Spleen (tissue), 11 donors: ENCODE data around the gene SPTAN1. TPM values are rescaled to one million over a fixed set of nuclear protein-coding genes. Genes with fewer than 3 reads are reported as not detected.

ENCODE experiments used
- DNase-seq: peaks from one replicate; pipeline ENCODE4 v3.0.0-alpha.2; 2020
- H3K27ac ChIP-seq, 8 donors: fragments of 200-600 bp; sonication (generic) in 7 of 8; 1 replicate in 4 of 8; 2 replicates in 4 of 8; pipeline versions ENCODE4 v1.5.0 to v1.8.0; 2016 to 2021; ENCODE audit warnings: inconsistent platforms in 4 of 8, mild to moderate bottlenecking in 4 of 8, moderate library complexity in 1 of 8
- H3K27me3 ChIP-seq, 7 donors: fragments of 200-600 bp; sonication (generic) in 6 of 7; replicated peaks in 1 of 7; 1 replicate in 4 of 7; 2 replicates in 3 of 7; pipeline versions ENCODE4 v1.5.0 to v1.8.0; 2016 to 2021; ENCODE audit warnings: inconsistent platforms in 3 of 7, mild to moderate bottlenecking in 1 of 7
- H3K36me3 ChIP-seq, 6 donors: fragments of 200-600 bp; sonication (generic) in 5 of 6; 1 replicate in 4 of 6; 2 replicates in 2 of 6; pipeline versions ENCODE4 v1.5.0 to v1.8.0; 2016 to 2021; ENCODE audit warnings: inconsistent platforms in 2 of 6
- H3K4me1 ChIP-seq, 6 donors: fragments of 200-600 bp; sonication (generic) in 5 of 6; 1 replicate in 3 of 6; 2 replicates in 3 of 6; pipeline versions ENCODE4 v1.5.0 to v1.8.0; 2016 to 2021; ENCODE audit warnings: inconsistent platforms in 3 of 6
- H3K4me3 ChIP-seq, 8 donors: fragments of 200-600 bp; sonication (generic) in 7 of 8; 1 replicate in 4 of 8; 2 replicates in 4 of 8; pipeline versions ENCODE4 v1.5.0 to v1.8.0; 2016 to 2021; ENCODE audit warnings: inconsistent platforms in 4 of 8, mild to moderate bottlenecking in 4 of 8, moderate library complexity in 2 of 8
- H3K9me3 ChIP-seq, 8 donors: fragments of 200-600 bp; sonication (generic) in 7 of 8; 1 replicate in 4 of 8; 2 replicates in 4 of 8; pipeline versions ENCODE4 v1.5.0 to v1.8.0; 2016 to 2021; ENCODE audit warnings: inconsistent platforms in 4 of 8
- CTCF ChIP-seq, 11 experiments: fragments of 200-600 bp in 7 of 11; fragments of 450-650 bp in 4 of 11; sonication (generic) in 4 of 11; IDR thresholded peaks in 8 of 11; conservative IDR thresholded peaks in 3 of 11; 1 replicate in 7 of 11; 2 replicates in 4 of 11; pipeline versions ENCODE4 v1.4.0 to v1.8.0; 2016 to 2021; ENCODE audit warnings: antibody characterized with exemption in 11 of 11, inconsistent platforms in 4 of 11, mild to moderate bottlenecking in 1 of 11
- POLR2A ChIP-seq, 3 donors: fragments of 450-650 bp; IDR thresholded peaks; one replicate each; pipeline ENCODE4 v1.5.1; 2017; ENCODE audit warnings: antibody characterized with exemption in 3 of 3, mild to moderate bottlenecking in 1 of 3
- POLR2AphosphoS5 ChIP-seq, 3 donors: sonication (generic); formaldehyde crosslinking; IDR thresholded peaks; one replicate each; pipeline ENCODE4 v1.5.1; 2017; ENCODE audit warnings: antibody characterized with exemption in 3 of 3
- WGBS, 5 donors: extraction: QIAGEN DNeasy Blood & Tissue Kit in 3 of 5; methylation state at CpG; one replicate each; pipeline versions ENCODE4 v1.1.5 to v1.1.7; 2013 to 2018; 5-methylcytosine and 5-hydroxymethylcytosine counted together
- intact Hi-C: fragments of 100-400 bp; cut with DNase I; formaldehyde crosslinking; loops from one replicate; pipeline ENCODE4 v1.15.0; 2023; ENCODE audit warnings: low total_unique reads
- polyA plus RNA-seq, 3 donors: library from polyadenylated mRNA; stranded (reverse); fragments of 200-250 nt; gene quantifications; one replicate each; pipeline ENCODE4 v1.2.1, GENCODE V29; 2013
- total RNA-seq, 7 donors: library from RNA; depleted of rRNA in 3 of 7; stranded (reverse); fragments of >200 nt in 3 of 7; fragmentation: NEBNext Ultra II Directional in 4 of 7; extraction: Animal tissue kit (Norgen Biotek cat#: 25700) in 4 of 7; gene quantifications; one replicate each; pipeline versions ENCODE4 v1.1.0 to v1.2.1, GENCODE V29; 2016 to 2021
- donor health status: healthy with polysubstance abuse.
- donor health status: DM: no; HTN: no; CAD: no; lungs with moderate emphysema.
- donor health status: DM: no; HTN: no; CAD: no.
- donor health status: Bipolar disorder and iron deficiency.
- donor health status: healthy.
- donor health status: DM: no; HTN: no; CAD: no.
- donor health status: DM: yes; HTN: yes; CAD: no.

SPTAN1 gene
- total and polyA plus RNA-seq, 10 donors, result 83.4 to 386 (median 248) TPM

- no peaks in the 10 kb centered on the region for H3K27me3 ChIP-seq
- intact Hi-C loops, result no loop called here
- peaks cover 4 to 100% (median 98%) of the 10 kb centered on the region in 6 donors for H3K36me3 ChIP-seq
- DNase-seq, result no peak
- WGBS, 5 donors, result 61 to 86% (median 74%) methylated on average over 4 of the region's 4 CpGs
- H3K9me3 ChIP-seq, result no peaks in the 10 kb centered on the region
- no peak overlapping the region for H3K27ac ChIP-seq
- TF ChIP-seq POLR2A (IDR thresholded peaks at IDR 0.05) (no peak), CTCF (IDR thresholded peaks at IDR 0.05 in 8 of 11, conservative IDR thresholded peaks at IDR 0.05 in 3 of 11) (no peak)
- H3K4me3 ChIP-seq, result no peak overlapping the region
- H3K4me1 ChIP-seq, result no peaks in the 10 kb centered on the region
These were observed 43.1 kb downstream of the SPTAN1 start for GRCh38 chr9:128595471-128595870.

- WGBS, 5 donors, result 74 to 90% (median 78%) methylated on average over 4 of the region's 4 CpGs
- intact Hi-C loops, result no loop called here
- peaks cover 4 to 100% (median 87%) of the 10 kb centered on the region in 6 donors for H3K36me3 ChIP-seq
These were observed 47.7 kb downstream of the SPTAN1 start for GRCh38 chr9:128600099-128600498.

DNA sequence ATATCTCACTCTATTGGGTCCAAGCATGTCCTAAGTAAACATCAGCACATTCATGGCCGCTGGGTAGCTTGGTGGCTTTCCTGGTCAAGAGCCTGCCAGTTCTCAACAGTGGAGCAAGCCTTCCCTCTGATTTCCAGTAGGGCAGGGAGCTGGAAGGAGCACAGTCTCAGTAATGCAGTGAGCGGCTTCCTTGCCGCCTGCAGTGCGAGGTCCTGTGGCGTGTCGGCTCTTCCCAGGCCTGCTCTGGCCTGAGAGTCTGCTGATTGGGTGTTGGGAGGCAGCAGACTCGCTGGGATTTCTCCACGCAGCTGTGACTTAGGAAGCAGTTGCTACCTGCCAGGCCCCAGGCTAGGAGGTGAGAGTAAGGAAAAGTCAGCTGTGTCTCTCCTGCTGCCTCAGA lies 51.3 kb downstream of the SPTAN1 start:
- H3K27me3 ChIP-seq, result no peaks in the 10 kb centered on the region
- intact Hi-C loops, result no loop called here
- H3K27ac ChIP-seq, result no peak overlapping the region
- peaks cover 5 to 100% (median 87%) of the 10 kb centered on the region in 6 donors for H3K36me3 ChIP-seq
- DNase-seq, result no peak
- no peaks in the 10 kb centered on the region for H3K9me3 ChIP-seq
- no peaks in the 10 kb centered on the region for H3K4me1 ChIP-seq
- 85 to 96% (median 95%) methylated on average over 5 to 8 of the region's 8 CpGs for WGBS, 5 donors
- H3K4me3 ChIP-seq, result no peak overlapping the region
- TF ChIP-seq POLR2AphosphoS5 (IDR thresholded peaks at IDR 0.05) (peak in 1 of 3 donors; percentile 31), POLR2A (IDR thresholded peaks at IDR 0.05) (no peak)

More at GRCh38 chr9:128600099-128600498, 47.7 kb downstream of the SPTAN1 start:
- Histone ChIP-seq H3K27ac (no peak overlapping the region), H3K4me1 (no peaks in the 10 kb centered on the region), H3K4me3 (no peak overlapping the region), H3K27me3 (no peaks in the 10 kb centered on the region), H3K9me3 (no peaks in the 10 kb centered on the region)
- TF ChIP-seq POLR2A (IDR thresholded peaks at IDR 0.05), result no peak
- no peak for TF ChIP-seq CTCF (IDR thresholded peaks at IDR 0.05 in 8 of 11, conservative IDR thresholded peaks at IDR 0.05 in 3 of 11)
- TF ChIP-seq POLR2AphosphoS5 (IDR thresholded peaks at IDR 0.05), result no peak
- DNase-seq, result no peak

DNA sequence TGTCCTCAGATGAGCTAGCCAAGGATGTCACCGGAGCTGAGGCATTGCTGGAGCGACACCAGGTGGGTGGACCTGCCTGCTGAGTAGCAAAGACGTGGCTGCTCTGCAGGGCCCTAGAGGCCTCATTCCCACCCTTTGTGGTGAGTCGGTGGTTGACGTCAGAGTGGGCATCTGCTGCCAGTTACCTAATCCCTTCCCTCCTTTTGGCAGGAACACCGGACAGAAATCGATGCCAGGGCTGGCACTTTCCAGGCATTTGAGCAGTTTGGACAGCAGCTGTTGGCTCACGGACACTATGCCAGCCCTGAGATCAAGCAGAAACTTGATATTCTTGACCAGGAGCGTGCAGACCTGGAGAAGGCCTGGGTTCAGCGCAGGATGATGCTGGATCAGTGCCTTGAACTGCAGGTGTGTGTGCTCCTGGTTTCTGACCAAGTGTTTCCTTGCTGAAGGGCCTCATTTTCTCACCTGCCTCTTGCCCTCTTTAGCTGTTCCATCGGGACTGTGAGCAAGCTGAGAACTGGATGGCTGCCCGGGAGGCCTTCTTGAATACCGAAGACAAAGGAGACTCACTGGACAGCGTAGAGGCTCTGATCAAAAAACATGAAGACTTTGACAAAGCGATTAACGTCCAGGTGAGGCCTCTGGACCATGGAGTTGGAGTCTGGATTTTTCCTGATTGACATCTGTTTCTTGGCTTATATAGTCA lies 55.4 kb downstream of the SPTAN1 start:
- H3K4me1 ChIP-seq, result no peaks in the 10 kb centered on the region
- no peaks in the 10 kb centered on the region for H3K9me3 ChIP-seq
- no peaks in the 10 kb centered on the region for H3K27me3 ChIP-seq
- DNase-seq, result no peak
- peaks cover 17 to 100% (median 97%) of the 10 kb centered on the region in 6 donors for H3K36me3 ChIP-seq
- no peak overlapping the region for H3K4me3 ChIP-seq
- H3K27ac ChIP-seq, result no peak overlapping the region
- WGBS, 5 donors, result 93 to 99% (median 96%) methylated on average over 11 to 16 of the region's 16 CpGs
- intact Hi-C loops, result no loop called here
- TF ChIP-seq CTCF (IDR thresholded peaks at IDR 0.05 in 8 of 11, conservative IDR thresholded peaks at IDR 0.05 in 3 of 11), result no peak
- TF ChIP-seq POLR2AphosphoS5 (IDR thresholded peaks at IDR 0.05), result peak in 1 of 3 donors; percentile 8
- TF ChIP-seq POLR2A (IDR thresholded peaks at IDR 0.05), result no peak
